GM18505 (cell line): Measurements from ENCODE around the gene PMIS2.

ENCODE experiments used
- ATAC-seq: cut with Tn5 transposase; IDR thresholded peaks from one replicate; pipeline ENCODE4 v1.9.1; 2021; ENCODE audit not compliant: unreplicated experiment
- POLR2A ChIP-seq: IDR thresholded peaks from 4 replicates; pipeline ENCODE4 v1.6.1; 2011; ENCODE audit warnings: borderline replicate concordance; ENCODE audit not compliant: insufficient read depth, insufficient read length; ENCODE audit errors: extremely low read depth

PMIS2 gene

GRCh38 chr19:35560271-35560670 is 25.7 kb upstream of the PMIS2 start:
- TF ChIP-seq POLR2A = no peak
- ATAC-seq = no peak

GRCh38 chr19:35560677-35561076 is 25.3 kb upstream of the PMIS2 start:
- no peak for TF ChIP-seq POLR2A
- ATAC-seq = no peak

GRCh38 chr19:35561436-35561835 is 24.5 kb upstream of the PMIS2 start:
- ATAC-seq = no peak
- TF ChIP-seq POLR2A = no peak

- TF ChIP-seq POLR2A = no peak
- ATAC-seq = no peak
Observed at GRCh38 chr19:35562336-35562735, 23.6 kb upstream of the PMIS2 start.

- no peak for ATAC-seq
- TF ChIP-seq POLR2A = no peak
Observed at GRCh38 chr19:35562776-35563175, 23.2 kb upstream of the PMIS2 start.

GRCh38 chr19:35563207-35563829 is 22.7 kb upstream of the PMIS2 start, which contains the start of gene ATP4A:
ATP4A (minus strand) TSS chr19:35563658; CDS start chr19:35563629, 29 bp downstream.
- TF ChIP-seq POLR2A = no peak
- no peak for ATAC-seq

- no peak for ATAC-seq
- TF ChIP-seq POLR2A = no peak
Observed at GRCh38 chr19:35565016-35565856, 20.7 kb upstream of the PMIS2 start.

- no peak for TF ChIP-seq POLR2A
- ATAC-seq = no peak
Observed at GRCh38 chr19:35566738-35567137, 19.2 kb upstream of the PMIS2 start.

GRCh38 chr19:35569281-35569781 is 16.6 kb upstream of the PMIS2 start:
- ATAC-seq = no peak
- no peak for TF ChIP-seq POLR2A

- no peak for ATAC-seq
- no peak for TF ChIP-seq POLR2A
Observed at GRCh38 chr19:35571406-35571965, 14.5 kb upstream of the PMIS2 start.

GRCh38 chr19:35577918-35578317 is 8.1 kb upstream of the PMIS2 start:
- TF ChIP-seq POLR2A = no peak
- no peak for ATAC-seq

- TF ChIP-seq POLR2A = no peak
- ATAC-seq = no peak
Observed at GRCh38 chr19:35578707-35579106, 7.3 kb upstream of the PMIS2 start.

- no peak for TF ChIP-seq POLR2A
- no peak for ATAC-seq
Observed at GRCh38 chr19:35582760-35583159, 3.2 kb upstream of the PMIS2 start.
